Left ventricle myocardium inferior (tissue), 1 donor: ENCODE data around the gene PTPRM. TPM values are rescaled to one million over a fixed set of nuclear protein-coding genes. Genes with fewer than 3 reads are reported as not detected.

Experiments
- DNase-seq: peaks from one replicate; pipeline ENCODE4 v3.0.0-alpha.2; 2020
- H3K27ac ChIP-seq: fragments of 200-600 bp; replicated peaks from 2 replicates; pipeline ENCODE4 v1.8.0; 2021
- H3K27me3 ChIP-seq: fragments of 200-600 bp; 2 replicates; pipeline ENCODE4 v1.8.0; 2021; ENCODE audit warnings: low read depth
- H3K36me3 ChIP-seq: fragments of 200-600 bp; 2 replicates; pipeline ENCODE4 v1.8.0; 2021
- H3K4me1 ChIP-seq: fragments of 200-600 bp; 2 replicates; pipeline ENCODE4 v1.8.0; 2021
- H3K4me3 ChIP-seq: fragments of 200-600 bp; 2 replicates; pipeline ENCODE4 v1.8.0; 2021; ENCODE audit warnings: mild to moderate bottlenecking, moderate library complexity
- H3K9me3 ChIP-seq: fragments of 200-600 bp; replicated peaks from 2 replicates; pipeline ENCODE4 v1.8.0; 2021
- CTCF ChIP-seq: fragments of 200-600 bp; IDR thresholded peaks from 2 replicates; pipeline ENCODE4 v1.8.0; 2021; ENCODE audit warnings: antibody characterized with exemption, mild to moderate bottlenecking, borderline replicate concordance
- intact Hi-C: fragments of 100-400 bp; cut with micrococcal nuclease; formaldehyde crosslinking; loops from one replicate; pipeline ENCODE4 v1.11.0; 2022
- total RNA-seq: library from RNA; stranded (reverse); fragmentation: NEBNext Ultra II Directional; extraction: Animal tissue kit (Norgen Biotek cat#: 25700); gene quantifications from one replicate; pipeline ENCODE4 v1.2.1, GENCODE V29; 2021
- donor health status: DM: no; HTN: yes; CAD: no; lungs with severe emphysema.

Gene PTPRM
- total RNA-seq, 1 donor from 2014 or later: 132 TPM

GRCh38 chr18:7789856-7790552 lies 222.9 kb downstream of the PTPRM start:
- TF ChIP-seq CTCF: peak; percentile 62
- intact Hi-C loops: no loop called here

GRCh38 chr18:7793100-7793499 lies 226.0 kb downstream of the PTPRM start:
- H3K27me3 ChIP-seq: no peaks in the 10 kb centered on the region
- intact Hi-C loops: no loop called here
- H3K27ac ChIP-seq: no peak overlapping the region
- H3K4me1 ChIP-seq: peaks cover 53% of the 10 kb centered on the region
- no peaks in the 10 kb centered on the region for H3K9me3 ChIP-seq
- no peak overlapping the region for H3K4me3 ChIP-seq
- no peak for TF ChIP-seq CTCF
- no peak for DNase-seq
- no peaks in the 10 kb centered on the region for H3K36me3 ChIP-seq

More at GRCh38 chr18:7789856-7790552, 222.9 kb downstream of the PTPRM start:
- Histone ChIP-seq H3K27ac (peak overlapping the region; percentile 57), H3K4me1 (peaks cover 55% of the 10 kb centered on the region), H3K4me3 (no peak overlapping the region), H3K9me3 (no peaks in the 10 kb centered on the region), H3K27me3 (no peaks in the 10 kb centered on the region), H3K36me3 (no peaks in the 10 kb centered on the region)
- no peak for DNase-seq

GRCh38 chr18:7803956-7804469 lies 236.9 kb downstream of the PTPRM start:
- Histone ChIP-seq H3K36me3 (no peaks in the 10 kb centered on the region), H3K4me1 (peaks cover 76% of the 10 kb centered on the region)
- DNase-seq: no peak

GRCh38 chr18:7805096-7805495 lies 238.0 kb downstream of the PTPRM start:
- intact Hi-C loops: no loop called here
- DNase-seq: no peak
- Histone ChIP-seq H3K4me1 (peaks cover 76% of the 10 kb centered on the region), H3K27me3 (no peaks in the 10 kb centered on the region), H3K27ac (no peak overlapping the region), H3K36me3 (no peaks in the 10 kb centered on the region), H3K4me3 (no peak overlapping the region), H3K9me3 (no peaks in the 10 kb centered on the region)
- no peak for TF ChIP-seq CTCF

More at GRCh38 chr18:7803956-7804469, 236.9 kb downstream of the PTPRM start:
- no peaks in the 10 kb centered on the region for H3K9me3 ChIP-seq
- H3K27ac ChIP-seq: no peak overlapping the region
- TF ChIP-seq CTCF: no peak
- no peaks in the 10 kb centered on the region for H3K27me3 ChIP-seq
- intact Hi-C loops: no loop called here
- no peak overlapping the region for H3K4me3 ChIP-seq

GRCh38 chr18:7805880-7806279 lies 238.8 kb downstream of the PTPRM start:
- peaks cover 76% of the 10 kb centered on the region for H3K4me1 ChIP-seq
- DNase-seq: no peak
- no peaks in the 10 kb centered on the region for H3K27me3 ChIP-seq
- TF ChIP-seq CTCF: peak; percentile 40
- H3K36me3 ChIP-seq: no peaks in the 10 kb centered on the region
- H3K4me3 ChIP-seq: no peak overlapping the region
- no peaks in the 10 kb centered on the region for H3K9me3 ChIP-seq
- intact Hi-C loops: no loop called here
- H3K27ac ChIP-seq: no peak overlapping the region
